ENCODE results near the gene GALNT9.
A peak's percentile ranks its signal among the peaks of the same experiment; 100 is the strongest.

DNA sequence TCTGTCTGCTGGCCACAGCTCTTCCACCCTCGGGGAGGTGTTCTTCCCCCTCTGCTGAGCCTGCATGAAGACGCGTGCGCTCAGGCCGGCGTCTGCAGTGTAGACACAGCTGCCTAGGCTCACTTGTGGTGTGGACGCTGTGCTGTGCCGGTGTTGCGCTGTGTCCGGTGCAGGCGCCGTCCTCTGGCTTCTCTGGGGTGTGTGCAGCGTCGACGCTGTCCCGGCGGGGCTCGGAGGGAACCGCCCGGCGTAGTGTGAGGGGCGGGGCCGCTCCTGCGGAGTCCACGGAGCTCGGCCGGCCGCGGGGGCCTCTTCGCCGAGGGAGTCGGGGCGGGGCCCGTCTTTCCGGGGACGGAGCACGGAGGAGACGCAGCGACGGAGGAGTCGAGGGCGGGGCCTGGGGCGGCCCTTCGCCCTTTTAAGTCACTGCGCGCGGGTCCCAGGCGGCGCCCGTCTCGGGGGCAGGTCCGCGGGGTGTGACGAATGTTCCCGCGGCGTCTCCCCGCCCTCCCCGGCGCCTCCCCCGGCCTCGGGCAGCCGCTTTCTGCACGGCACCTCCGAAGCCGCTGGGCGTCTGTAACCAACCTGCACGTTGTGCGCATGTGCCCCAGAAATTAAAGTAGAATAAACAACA is 139.9 kb downstream of the GALNT9 start:
- TF ChIP-seq CTCF (IDR thresholded peaks at IDR 0.05) = no peak
- no peak for TF ChIP-seq POLR2A (IDR thresholded peaks at IDR 0.05)
- TF ChIP-seq POLR2AphosphoS5 (IDR thresholded peaks at IDR 0.05) = peak; percentile 37 to 81 (median 66)
- no peak for TF ChIP-seq EP300 (IDR thresholded peaks at IDR 0.05)
